GM21447 (cell line): Measurements from ENCODE around the gene LRRFIP1.

Experiments used
- ATAC-seq: cut with Tn5 transposase; IDR thresholded peaks from one replicate; pipeline ENCODE4 v1.9.1; 2021; ENCODE audit not compliant: unreplicated experiment

The LRRFIP1 gene

DNA sequence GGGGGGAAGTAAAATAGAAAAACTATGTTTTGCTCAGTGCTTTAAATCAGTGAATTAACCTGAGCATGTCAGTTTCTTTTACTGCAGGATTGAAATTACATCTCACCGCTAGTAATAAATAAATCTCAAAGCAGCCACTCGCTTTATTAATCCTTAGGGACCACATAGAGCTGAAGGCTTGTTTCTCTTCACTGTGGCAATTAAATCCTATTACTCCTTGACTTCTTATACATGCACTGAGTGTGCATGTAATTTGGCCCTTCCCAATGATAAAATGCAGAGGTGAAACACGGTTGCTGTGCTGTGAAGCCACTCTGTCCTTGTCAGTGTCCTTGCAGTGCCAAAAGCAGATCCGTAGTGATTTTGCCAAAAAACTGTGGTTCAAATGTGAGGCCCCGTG lies 94.1 kb downstream of the LRRFIP1 start:
- no peak for ATAC-seq

DNA sequence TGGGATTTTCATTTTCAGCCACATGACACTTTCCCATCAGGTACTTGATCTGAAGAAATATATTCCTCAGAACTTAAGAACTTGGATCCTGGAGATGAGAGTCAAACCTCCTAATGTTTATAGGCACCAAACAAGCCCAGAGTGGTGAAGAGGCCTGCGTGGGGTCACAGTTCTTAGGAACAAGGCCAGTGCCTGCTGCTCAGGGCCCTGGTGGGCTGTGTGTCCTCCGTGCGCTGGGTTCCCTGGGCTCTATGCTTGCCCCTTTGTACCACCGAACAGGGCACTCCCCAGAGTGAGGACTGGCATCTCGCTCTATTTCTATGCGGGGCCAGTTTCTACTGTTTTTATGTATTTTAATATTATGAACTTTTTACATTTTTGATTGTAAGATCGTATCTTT lies 95.2 kb downstream of the LRRFIP1 start:
- ATAC-seq, result no peak

DNA sequence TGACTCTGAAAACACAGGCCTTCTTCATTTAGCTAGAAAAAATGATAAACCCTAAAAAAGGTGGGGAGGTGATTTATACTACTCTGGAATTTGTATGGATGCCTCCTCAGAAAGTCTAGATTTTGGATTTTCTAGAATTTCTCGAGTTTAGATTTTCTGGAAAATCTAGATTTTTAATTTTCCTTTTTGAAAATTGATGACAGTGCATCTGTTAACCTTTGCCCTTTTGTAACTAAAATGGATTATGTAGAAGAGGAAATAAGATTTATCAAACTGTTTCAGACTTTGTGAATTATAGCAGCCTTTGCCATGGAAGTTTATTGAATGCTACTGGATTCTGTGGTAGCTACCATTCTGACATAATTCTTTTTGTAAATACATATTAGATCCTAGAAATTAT lies 95.6 kb downstream of the LRRFIP1 start:
- ATAC-seq, result no peak

DNA sequence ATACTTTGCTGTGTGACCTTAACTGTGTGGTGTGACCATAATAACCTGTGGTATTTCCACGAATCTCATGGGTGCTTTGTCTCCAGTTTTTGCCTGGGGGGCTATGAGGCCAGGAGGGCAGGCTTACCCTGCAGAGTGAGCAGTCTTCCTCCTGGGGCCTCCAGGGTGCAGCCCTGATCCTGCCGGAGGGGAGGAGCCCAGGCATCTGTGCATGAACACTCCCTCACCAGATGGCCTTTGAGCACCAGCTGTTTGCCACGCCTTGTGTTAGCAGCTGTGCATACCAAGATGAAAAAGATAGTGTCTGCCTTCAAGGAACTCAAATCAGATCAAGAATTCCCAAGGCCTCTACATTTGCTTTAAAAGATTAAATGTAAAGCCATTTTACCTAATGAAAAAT lies 96.2 kb downstream of the LRRFIP1 start:
- ATAC-seq, result no peak

DNA sequence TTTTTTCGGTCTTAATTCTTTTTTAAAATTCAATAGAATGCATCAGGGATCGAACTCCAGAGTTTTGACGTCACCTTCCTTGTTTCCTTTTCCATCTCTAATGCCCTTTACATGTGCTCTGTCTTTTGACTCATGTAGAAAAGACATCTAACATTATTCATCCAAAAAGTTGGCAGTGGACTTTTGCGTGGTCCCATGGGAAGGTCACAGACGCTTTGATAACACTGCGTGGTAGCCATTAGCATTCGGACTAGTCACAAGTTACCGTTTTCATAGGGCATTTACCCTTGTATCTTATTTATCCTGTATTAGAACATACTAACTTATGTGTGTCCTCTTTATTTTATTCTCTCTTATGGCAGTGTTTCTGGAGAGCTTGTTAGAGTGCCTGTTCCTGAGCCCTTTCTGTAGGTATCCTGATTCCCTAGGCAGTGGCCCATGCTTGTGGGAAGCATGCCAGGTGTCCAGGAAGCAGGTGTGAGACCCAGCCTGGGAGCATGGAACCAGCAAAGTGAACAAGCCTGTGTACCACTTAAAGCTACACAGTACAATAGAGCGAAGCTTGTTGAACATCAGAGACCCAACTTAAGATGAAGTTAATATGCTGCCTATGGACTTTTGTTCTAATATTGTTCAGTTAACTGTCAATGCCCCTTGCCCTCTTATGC lies 97.6 kb downstream of the LRRFIP1 start:
- no peak for ATAC-seq

DNA sequence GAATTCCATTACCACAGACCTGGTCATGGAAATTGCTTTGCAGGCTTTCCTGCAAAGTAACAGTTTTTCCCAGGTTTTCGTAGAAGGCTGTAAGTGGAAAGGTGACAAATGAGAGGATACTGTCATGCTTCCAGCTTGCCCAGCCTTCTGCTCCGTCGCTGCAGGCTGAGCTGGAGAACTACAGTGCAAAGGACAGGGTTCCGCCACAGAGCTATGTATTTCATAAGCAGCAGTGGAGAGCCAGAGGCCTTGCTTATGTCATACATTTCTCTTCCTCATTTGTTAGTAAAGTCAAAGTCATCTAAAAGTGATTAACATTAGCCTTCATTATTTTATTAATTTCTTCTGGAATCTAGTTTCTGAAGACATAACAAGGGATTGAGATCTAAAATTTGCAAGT lies 98.3 kb downstream of the LRRFIP1 start:
- no peak for ATAC-seq

DNA sequence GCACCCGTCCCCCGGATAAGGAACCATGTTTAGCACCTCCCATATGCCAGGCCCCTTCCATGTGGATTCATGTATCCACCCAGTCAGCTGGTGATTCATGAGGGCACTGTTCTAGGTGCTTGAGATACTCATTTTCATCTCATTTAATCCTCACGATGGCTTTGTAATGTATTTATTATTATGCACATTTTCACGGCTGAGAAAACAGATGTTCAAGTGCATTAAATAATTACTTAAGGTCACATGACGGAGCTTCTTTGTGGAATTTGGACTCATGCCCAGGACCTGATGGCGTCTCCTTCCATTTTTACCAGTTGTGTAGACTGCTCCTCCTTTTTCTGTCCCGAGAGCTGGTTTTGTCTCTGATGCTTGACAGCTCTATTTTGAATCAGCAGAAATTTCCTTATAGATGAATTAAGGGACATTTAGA lies 99.0 kb downstream of the LRRFIP1 start:
- ATAC-seq, result no peak

DNA sequence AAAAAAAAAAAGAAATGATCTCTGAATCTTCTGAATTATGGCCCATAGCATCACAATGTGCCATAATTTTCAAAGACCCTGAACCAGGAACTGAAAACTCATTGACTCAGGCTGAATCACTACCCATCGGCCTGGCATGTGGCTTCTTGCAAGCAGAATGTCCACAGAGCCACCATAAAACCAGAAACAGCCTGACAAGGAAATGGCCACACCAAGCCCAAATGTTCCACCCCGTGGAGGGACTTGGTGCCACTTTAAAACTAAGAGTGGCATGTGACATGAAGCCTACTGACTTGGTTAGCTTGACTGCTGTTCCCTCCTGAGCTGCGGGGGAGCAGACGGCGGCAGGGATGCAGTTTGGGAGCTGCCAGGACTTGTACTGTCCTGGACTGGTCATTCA lies 100.0 kb downstream of the LRRFIP1 start:
- no peak for ATAC-seq

DNA sequence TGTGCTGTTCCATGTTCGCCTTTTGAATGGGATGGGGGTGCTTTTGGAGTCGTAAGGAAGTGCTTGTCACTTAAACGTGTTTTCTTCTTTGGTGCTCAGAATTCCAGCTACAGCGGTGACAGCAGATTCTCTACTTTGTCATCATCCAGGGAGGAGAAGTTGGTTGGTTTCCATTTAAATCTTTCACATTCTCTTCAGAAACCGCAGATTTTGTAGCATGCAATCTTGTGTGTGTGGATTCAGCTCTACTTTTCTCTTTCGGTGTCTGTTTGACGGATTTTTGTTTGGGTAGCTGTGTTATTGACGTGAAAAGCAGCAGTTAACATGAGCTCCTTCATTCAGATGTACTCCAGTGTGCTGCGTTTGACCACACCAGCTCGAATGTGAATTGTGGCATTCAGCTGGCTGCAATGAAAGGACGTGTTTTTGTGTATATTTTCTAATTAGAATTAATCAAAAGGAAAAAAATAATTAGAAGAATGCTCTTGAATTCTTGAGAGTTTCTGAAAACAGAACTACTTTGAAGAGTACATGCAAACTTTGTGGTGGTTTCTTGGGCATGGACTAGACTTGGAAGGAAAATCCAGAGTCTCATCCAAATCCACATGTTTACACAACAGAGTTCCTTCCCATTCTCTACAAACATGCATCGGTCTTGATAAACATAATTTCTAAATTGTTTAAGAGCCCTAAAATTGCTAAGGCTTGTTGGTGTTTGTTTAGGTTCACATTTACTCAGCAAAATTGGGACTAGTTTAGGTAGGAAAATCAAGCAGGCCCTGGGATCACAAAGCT lies 102.5 kb downstream of the LRRFIP1 start:
- ATAC-seq, result no peak

DNA sequence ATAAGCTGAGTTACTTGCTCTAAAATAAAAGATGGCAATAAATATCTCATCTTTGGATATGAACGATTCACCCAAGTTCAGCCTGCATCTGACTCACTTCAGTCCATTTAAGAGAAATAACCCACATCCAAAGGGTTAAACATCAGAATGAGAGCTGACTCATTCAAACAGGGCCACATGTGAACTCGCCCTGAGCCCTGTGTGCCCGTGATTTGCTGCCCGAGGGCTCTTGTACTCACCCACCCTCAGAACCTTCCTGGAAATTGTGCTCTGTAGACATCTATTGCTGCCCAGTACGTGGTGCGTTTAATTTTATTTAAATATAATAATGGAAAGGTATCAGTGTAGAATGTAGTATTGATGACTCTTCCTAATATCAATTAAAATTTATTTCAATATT lies 104.3 kb downstream of the LRRFIP1 start:
- no peak for ATAC-seq

DNA sequence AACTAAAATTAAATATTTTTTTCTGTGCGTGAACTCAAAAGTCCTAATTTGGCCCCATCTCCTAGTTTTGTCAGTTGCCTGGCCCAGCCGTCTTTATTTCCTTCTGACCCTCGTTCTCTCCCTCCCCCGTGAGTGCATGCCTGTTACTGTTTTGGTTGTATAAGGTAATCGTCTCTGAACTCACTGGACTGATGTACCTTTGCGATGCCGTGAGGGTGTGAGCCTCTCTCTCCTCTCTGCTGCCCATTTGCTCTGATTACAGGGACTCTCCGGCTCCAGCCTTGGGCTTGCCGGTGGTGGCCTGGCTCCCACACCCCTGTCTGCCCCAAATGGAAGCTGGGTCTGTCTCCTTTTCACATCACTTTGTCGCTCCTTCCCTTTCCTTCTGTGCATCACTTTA lies 104.7 kb downstream of the LRRFIP1 start:
- no peak for ATAC-seq

DNA sequence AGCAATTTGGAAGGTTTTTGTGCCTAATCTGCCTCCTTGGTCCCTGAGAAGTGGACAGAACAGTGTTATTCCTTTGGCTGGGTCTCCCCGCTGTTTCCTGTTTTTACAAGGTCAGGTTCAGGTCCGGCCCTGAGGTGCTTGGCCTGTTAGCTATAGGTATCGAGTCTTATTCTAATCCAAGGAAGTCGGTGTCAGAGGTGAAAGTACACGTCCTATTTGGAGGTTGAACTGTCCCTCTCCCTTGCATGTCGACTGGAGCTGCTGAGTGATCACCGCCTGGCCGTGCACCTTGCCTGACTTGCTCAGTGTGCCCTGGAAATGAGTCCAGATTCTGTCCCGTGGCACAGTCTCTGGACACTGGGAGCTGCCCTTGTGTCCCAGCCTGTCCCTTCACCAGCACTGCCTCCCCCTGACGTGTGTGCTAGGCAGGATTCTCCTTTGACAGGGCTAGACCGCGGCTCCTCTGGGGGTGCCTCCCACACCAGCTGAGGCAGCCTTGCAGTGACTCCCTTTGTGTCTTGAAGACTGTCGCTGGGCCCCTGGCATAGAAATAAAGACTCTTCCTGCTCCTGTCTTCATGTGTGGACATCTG lies 105.5 kb downstream of the LRRFIP1 start:
- no peak for ATAC-seq

DNA sequence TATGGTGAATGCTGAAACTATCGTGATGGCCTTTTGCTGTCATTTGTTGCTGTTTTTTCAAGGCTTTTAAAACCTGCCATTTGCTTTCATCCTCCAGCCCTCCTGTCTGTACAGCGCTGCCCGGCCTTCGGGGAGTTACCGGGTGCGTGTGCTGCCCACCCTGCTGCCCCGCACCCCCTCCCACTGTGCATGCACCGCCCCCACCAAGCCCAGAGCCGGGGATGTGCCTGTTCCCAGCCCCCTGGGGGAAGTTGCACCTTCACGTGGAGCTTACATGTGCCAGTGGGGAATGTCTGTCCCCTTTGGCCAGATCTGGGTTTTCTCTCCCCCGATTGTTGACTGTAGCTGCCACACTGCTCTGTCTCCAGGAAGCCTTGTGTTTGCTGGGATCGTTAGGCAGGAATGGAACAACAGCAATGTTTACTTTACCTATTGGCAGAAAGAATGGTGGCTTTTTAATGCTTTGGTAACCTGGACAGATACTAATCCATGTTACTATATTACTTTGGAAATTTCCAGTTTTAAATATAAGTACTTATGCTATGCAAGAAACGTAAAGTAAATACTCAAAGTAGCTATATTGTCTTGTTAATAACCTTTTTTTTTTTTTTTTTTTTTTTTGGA lies 106.4 kb downstream of the LRRFIP1 start:
- no peak for ATAC-seq

DNA sequence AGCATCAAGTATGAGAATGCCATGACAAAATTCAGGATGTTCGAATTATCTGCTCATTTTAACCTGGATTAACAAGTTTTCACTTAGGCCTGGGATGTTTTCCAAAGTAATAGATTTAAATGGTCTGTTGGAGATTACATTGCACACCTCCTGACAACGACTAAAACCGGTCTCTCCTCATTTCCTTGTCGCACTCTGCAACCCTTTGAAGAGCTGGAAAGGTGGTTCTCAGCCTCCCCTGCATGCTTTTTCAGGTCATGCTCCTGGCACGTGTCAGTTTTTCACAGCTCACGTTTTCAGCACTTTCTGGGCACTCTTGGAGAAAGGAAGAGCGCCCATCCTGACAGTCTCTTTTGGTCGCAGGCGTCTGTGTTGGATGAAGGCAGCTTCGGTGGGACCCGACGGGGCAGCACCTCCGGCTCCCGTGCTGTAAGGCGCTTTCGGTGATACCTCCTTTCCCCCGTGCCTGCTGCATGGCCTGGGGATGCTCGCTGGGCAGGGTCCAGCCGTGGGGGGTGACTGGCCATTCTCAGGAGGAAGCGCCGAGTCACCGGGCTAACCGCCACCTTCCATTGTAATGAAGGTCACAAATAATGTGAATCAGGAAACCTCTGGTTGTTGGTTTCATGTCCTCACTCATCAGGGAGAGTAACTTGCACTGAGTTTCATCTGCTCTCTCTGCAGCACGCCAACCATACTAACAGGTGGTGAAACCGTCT lies 107.7 kb downstream of the LRRFIP1 start:
- no peak for ATAC-seq

DNA sequence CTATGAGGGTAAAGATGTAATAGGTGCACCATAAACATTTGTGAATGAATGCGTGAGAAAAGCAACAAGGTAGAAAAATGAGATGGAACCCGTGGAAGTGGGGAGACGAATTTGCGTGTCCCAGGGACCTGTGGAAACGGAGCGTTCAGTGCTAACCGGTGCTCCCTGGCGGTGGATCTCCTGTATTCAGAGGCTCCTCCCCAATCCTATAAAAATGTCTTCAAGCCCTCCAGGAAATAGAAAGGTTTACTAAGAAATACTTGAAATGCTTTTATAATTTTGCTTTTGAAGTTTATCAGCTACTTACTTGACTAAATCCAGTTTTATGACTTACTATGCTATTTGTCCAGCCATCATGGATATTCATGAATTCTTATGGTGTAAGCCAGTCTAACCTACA lies 108.4 kb downstream of the LRRFIP1 start:
- no peak for ATAC-seq

DNA sequence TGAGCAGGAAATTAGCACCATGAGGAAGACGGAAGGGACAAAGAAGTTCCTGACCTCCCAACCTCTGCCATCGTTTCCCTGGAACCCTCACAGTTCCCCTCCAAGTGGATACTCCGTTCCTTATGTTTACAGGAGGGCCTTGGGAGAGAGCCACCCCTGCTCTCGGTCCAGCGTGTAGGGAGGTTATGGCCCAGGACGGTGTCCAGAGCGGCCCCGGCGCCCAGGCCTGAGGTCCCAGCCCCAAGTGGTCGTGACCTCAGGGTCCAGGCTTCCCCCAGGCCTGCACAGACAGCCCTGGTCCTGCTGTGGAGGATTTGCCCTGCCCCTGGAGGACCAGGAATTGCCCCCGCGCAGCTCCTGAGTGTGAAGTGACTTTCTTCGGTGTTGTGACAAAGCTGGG lies 109.4 kb downstream of the LRRFIP1 start:
- no peak for ATAC-seq

DNA sequence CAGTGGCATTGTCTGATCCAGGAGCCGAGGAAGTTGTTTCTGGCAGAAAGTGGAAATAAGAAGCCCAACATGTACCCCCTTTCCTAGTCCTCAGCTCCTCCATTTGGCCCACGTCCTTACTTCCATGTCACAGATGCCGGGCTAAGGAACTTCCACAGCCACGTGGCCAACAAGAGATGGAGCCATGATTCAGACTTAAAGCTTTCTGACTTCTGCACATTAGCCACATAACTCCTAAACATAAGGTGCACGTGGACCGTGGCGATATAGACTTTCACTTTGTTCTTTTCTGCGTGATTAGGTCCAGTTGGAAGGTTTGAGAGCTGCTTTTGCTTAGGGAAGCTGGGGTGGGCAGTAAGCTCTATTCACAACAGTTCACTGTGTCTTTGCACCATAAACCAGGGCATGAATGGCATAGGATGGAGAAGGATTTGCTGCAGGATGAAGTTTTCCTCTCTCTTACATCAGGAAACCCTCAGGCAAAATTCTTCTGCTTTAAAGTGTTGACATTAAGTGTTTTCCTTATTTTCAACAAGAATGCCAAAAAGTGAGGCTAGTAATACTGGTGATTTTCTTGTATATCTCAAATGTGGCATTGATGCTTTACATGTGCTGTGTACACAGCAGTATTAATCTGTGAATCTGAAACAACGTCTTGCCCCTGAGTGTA lies 109.9 kb downstream of the LRRFIP1 start:
- no peak for ATAC-seq

DNA sequence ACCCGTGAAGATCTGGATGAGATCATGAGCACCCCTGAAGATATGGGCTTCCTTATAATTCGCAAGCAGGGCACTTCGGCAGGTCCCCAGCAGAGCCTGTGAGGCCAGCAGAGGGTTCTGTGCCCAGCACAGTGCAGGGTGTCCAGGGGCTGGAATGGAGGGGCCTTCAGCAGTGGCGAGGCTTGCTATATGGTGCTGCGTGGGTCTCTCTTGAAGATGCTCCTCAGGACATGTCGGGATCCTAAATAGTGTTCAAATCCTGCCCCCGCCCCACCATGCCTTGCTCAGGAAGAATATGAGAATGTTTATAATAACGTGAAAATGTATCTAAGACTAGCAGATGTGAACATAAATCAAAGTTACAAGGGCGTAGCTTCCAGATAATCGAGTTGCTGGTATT lies 110.9 kb downstream of the LRRFIP1 start:
- no peak for ATAC-seq

DNA sequence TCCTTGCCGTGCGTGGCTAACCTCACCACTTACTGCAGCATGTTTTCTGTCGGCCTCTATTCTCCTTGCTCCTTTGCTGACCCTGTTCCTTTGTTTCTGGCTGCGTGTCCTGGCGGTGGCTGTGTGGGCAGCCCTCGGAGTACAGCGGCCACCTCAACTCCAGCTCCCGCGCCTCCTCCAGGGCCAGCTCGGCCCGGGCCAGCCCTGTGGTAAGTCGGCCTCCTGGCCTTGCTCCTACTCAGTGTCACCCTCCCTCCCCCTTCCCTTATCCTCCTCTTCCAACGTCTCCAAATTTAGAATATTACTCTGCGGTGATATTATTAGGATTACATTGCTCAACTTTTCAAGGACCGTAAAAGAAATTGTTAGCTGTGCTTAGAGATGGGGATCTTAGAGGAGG lies 111.7 kb downstream of the LRRFIP1 start:
- no peak for ATAC-seq

DNA sequence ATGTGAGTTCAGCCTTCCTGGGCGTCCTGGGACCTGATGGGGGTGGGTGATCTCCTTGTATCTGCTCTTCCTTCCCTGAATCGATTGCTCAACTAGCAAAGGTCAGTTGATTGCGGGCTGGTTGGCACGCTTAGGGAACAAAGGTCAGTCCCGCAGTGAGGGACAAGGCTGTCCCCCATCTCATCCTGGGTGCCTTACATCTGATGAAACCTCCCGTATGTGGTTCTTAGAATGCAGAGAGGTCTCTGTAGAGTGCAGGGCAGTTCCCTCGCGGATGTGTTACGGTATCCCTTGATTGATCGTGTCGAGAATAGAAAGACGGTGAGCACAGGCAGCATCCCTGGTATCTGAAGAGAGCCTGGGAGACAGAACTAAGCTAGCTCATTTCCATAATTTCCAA lies 114.8 kb downstream of the LRRFIP1 start:
- ATAC-seq, result no peak

DNA sequence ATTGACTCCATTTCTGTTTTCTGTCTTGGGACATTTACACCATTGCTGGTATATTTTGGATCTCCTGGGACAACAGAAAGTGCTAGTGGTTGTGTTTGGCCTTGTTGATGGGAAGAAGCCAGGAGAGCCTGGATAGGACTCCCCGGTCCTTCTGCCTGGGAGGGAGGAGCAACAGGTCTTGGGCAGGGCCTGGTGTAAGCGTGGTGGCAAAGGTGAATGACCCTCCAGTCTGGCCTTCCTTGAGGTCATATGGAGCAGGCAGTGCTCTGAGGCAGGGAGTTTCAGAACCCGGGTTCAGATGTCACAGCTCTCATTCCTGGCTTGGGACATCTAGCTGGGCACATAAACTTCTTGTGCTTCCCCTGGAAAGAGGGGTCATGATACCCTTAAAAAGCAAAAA lies 115.2 kb downstream of the LRRFIP1 start:
- no peak for ATAC-seq
